Kidney (tissue), 14 donors: ENCODE data around the gene ATP13A1. TPM values are rescaled to one million over a fixed set of nuclear protein-coding genes. Genes with fewer than 3 reads are reported as not detected.

ENCODE experiments used
- DNase-seq, 5 donors: peaks; one replicate each; pipeline ENCODE4 v3.0.0-alpha.2; 2013 to 2020
- FAIRE-seq: peaks from 2 replicates; lab custom pipeline; 2012; peaks lifted over from hg19 to GRCh38; lab: Jason Lieb, UNC
- H3K27ac ChIP-seq, 2 donors: one replicate each; pipeline ENCODE4 v1.7.0; 2013; ENCODE audit warnings: low read depth in 2 of 2, low read length in 2 of 2, inconsistent platforms in 1 of 2
- H3K27me3 ChIP-seq: one replicate; pipeline ENCODE4 v1.7.1; 2013; ENCODE audit warnings: low read length, inconsistent platforms; ENCODE audit not compliant: control insufficient read depth, insufficient read depth
- H3K36me3 ChIP-seq, 3 donors: one replicate each; pipeline versions ENCODE4 v1.7.0 to v1.7.1; 2013; ENCODE audit warnings: low read length in 3 of 3, control low read depth in 1 of 3, inconsistent platforms in 1 of 3; ENCODE audit not compliant: insufficient read depth in 3 of 3, control insufficient read depth in 2 of 3
- H3K4me1 ChIP-seq, 3 donors: one replicate each; pipeline versions ENCODE4 v1.7.0 to v1.7.1; 2013; ENCODE audit warnings: low read length in 3 of 3, inconsistent platforms in 1 of 3, low read depth in 1 of 3; ENCODE audit not compliant: control insufficient read depth in 2 of 3, insufficient read depth in 2 of 3
- H3K4me3 ChIP-seq, 3 donors: one replicate each; pipeline versions ENCODE4 v1.7.0 to v1.8.1; 2013; ENCODE audit warnings: low read length in 3 of 3, control low read depth in 1 of 3, inconsistent platforms in 1 of 3
- H3K9ac ChIP-seq, 3 donors: one replicate each; pipeline versions ENCODE4 v1.7.0 to v1.7.1; 2013; ENCODE audit warnings: low read length in 3 of 3, control low read depth in 1 of 3, inconsistent platforms in 1 of 3
- H3K9me3 ChIP-seq, 3 donors: one replicate each; pipeline versions ENCODE4 v1.7.0 to v1.7.1; 2013; ENCODE audit warnings: low read length in 3 of 3, control low read depth in 1 of 3, inconsistent platforms in 1 of 3; ENCODE audit not compliant: control insufficient read depth in 2 of 3, insufficient read depth in 1 of 3
- CTCF ChIP-seq: IDR thresholded peaks from 3 replicates; pipeline ENCODE4 v1.5.1; 2012; ENCODE audit warnings: mild to moderate bottlenecking, moderate library complexity, borderline replicate concordance; ENCODE audit not compliant: insufficient read depth; ENCODE audit errors: extremely low read depth
- intact Hi-C: fragments of 100-400 bp; cut with DNase I; formaldehyde crosslinking; loops from one replicate; pipeline ENCODE4 v1.11.1; 2022
- polyA plus RNA-seq: library from polyadenylated mRNA; stranded (reverse); fragments of 350-450 nt; fragmentation: Illumina TruSeq; extraction: RNeasy Lipid Tissue Mini Kit (QIAGEN cat#74804); gene quantifications from one replicate; pipeline ENCODE4 v1.2.3, GENCODE V29; 2014; ENCODE audit warnings: low read depth, low replicate concordance; ENCODE audit not compliant: insufficient read depth
- total RNA-seq: library from RNA; stranded (reverse); fragmentation: NEBNext Ultra II Directional; extraction: Animal tissue kit (Norgen Biotek cat#: 25700); gene quantifications from one replicate; pipeline ENCODE4 v1.2.1, GENCODE V29; 2021
- donor health status: control.
- donor health status: control.
- donor health status: control.
- donor health status: control.
- donor health status: control.
- donor health status: DM: yes; HTN: yes; CAD: no.
- donor health status: Normal renal cell carcinoma (clear cell type).

The ATP13A1 gene
- total and polyA plus RNA-seq, 2 donors from 2014 or later = 30.1 to 78.1 TPM

GRCh38 chr19:19630426-19630825, 33.0 kb downstream of the ATP13A1 start:
- Histone ChIP-seq H3K27me3 (no peaks in the 10 kb centered on the region), H3K4me3 (no peak overlapping the region), H3K9me3 (no peaks in the 10 kb centered on the region), H3K4me1 (peaks cover 0 to 3% (median 0%) of the 10 kb centered on the region in 3 donors), H3K36me3 (no peaks in the 10 kb centered on the region), H3K27ac (no peak overlapping the region), H3K9ac (no peak overlapping the region)
- intact Hi-C loops = no loop called here
- FAIRE-seq = no peak
- DNase-seq = no peak
- no peak for TF ChIP-seq CTCF

GRCh38 chr19:19630062-19630414, 33.4 kb downstream of the ATP13A1 start:
- peak in 1 of 5 donors; percentile 72 for DNase-seq
- no peak overlapping the region for H3K27ac ChIP-seq
- FAIRE-seq = no peak
- no peak for TF ChIP-seq CTCF
- intact Hi-C loops = no loop called here
- no peaks in the 10 kb centered on the region for H3K9me3 ChIP-seq
- H3K4me3 ChIP-seq = no peak overlapping the region
- peaks cover 0 to 3% (median 0%) of the 10 kb centered on the region in 3 donors for H3K4me1 ChIP-seq
- no peaks in the 10 kb centered on the region for H3K36me3 ChIP-seq
- no peak overlapping the region for H3K9ac ChIP-seq
- H3K27me3 ChIP-seq = no peaks in the 10 kb centered on the region

DNA sequence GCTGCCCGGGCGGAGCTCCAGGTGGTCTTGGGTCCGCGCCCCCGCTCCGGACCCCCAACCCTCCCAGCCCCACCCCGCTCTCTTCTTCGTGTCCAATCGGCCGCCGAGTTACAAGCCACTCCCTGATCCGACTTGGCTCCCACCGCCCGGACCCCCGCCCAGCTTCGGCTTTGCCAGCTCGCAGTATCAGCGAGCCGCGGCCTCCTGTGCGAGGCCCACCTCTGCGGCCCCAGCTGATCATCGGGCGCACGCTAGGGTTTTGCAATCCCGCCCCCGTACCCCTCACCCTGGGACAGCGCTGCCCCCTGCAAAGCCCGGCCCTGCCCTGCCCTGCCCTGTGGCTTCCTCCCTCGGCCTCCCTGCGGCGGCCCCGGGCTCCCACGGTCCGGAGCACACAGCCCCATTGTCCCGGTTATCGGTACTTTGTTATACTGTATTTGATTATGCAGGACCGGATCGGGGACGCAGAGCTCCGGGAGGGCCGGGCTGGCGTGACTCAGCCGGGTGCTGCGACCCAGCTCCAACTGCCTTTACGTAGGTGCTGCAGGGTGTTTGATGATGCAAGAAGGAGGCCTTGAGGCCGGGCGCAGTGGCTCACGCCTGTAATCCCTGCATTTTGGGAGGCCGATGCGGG, 34.9 kb downstream of the ATP13A1 start:
- no peak overlapping the region for H3K9ac ChIP-seq
- no peaks in the 10 kb centered on the region for H3K9me3 ChIP-seq
- intact Hi-C loops = no loop called here
- H3K4me1 ChIP-seq = peaks cover 0 to 3% (median 0%) of the 10 kb centered on the region in 3 donors
- no peak overlapping the region for H3K27ac ChIP-seq
- FAIRE-seq (no peak), DNase-seq (peak; percentile 85 to 93 (median 89))
- H3K36me3 ChIP-seq = no peaks in the 10 kb centered on the region
- no peak for TF ChIP-seq CTCF
- peak overlapping the region in 2 of 3 donors; percentile 26 to 44 for H3K4me3 ChIP-seq
- no peaks in the 10 kb centered on the region for H3K27me3 ChIP-seq
